ENCODE data around the gene RASSF6. TPM values are rescaled to one million over a fixed set of nuclear protein-coding genes. Genes with fewer than 3 reads are reported as not detected.

Gene RASSF6
- total and polyA plus RNA-seq, 2 of the 8 experiments (the other 6 are each of a cell fraction or from before 2014, with no cell fraction given), result 0.03 to 0.28 TPM

GRCh38 chr4:73586040-73586439 is 34.2 kb downstream of the RASSF6 start:
- no peak overlapping the region for H4K91ac ChIP-seq (replicated peaks; ENCODE audit: insufficient read length, low read length)
- no peaks in the 10 kb centered on the region for H3K79me1 ChIP-seq (ENCODE audit: low read depth, low read length)
- H3K23ac ChIP-seq (ENCODE audit: insufficient read length), result no peak overlapping the region
- no peak overlapping the region for H3K56ac ChIP-seq (replicated peaks; ENCODE audit: insufficient read length, low read depth, low read length)
- H2BK20ac ChIP-seq (ENCODE audit: low read length), result no peak overlapping the region
- H3K9me3 ChIP-seq (ENCODE audit: insufficient read depth in 2 of 2, low read depth in 1 of 2, low read length in 1 of 2), result no peaks in the 10 kb centered on the region
- H2AFZ ChIP-seq (ENCODE audit: low read length), result no peak overlapping the region
- no peak overlapping the region for H3K18ac ChIP-seq (ENCODE audit: extremely low read depth, low read length)
- H4K5ac ChIP-seq (ENCODE audit: insufficient read length, low read depth, low read length), result no peak overlapping the region
- no peak overlapping the region for H2BK12ac ChIP-seq (ENCODE audit: low read depth, low read length)
- no peaks in the 10 kb centered on the region for H4K20me1 ChIP-seq (replicated peaks in 1 of 2; ENCODE audit: control insufficient read depth in 1 of 2, insufficient read depth in 2 of 2, low read length in 2 of 2)
- H2BK15ac ChIP-seq (ENCODE audit: low read length), result no peak overlapping the region
- no peak for FAIRE-seq
- no peak overlapping the region for H2BK120ac ChIP-seq (replicated peaks; ENCODE audit: low read depth, low read length)
- POLR2A ChIA-PET (ENCODE audit: partially characterized antibody), result no interaction called here
- peaks cover 0 to 1% (median 0%) of the 10 kb centered on the region in 4 experiments; a peak in 1 of 7 replicates for H3K27me3 ChIP-seq (replicated peaks in 1 of 4; ENCODE audit: control insufficient read depth in 3 of 4, extremely low read depth in 1 of 4, insufficient read depth in 3 of 4, low read length in 3 of 4)
- WGBS, 2 experiments (ENCODE audit: extremely low coverage in 1 of 2, insufficient coverage in 1 of 2, insufficient read length in 1 of 2, insufficient replicate concordance in 2 of 2, low coverage in 1 of 2, low lambda C conversion rate in 2 of 2, missing lambda C conversion rate in 1 of 2), result 95% methylated on average over 1 of the region's 1 CpG; no CpG with 5 or more reads in 1 of the 2 experiments
- no peaks in the 10 kb centered on the region for H3K23me2 ChIP-seq (ENCODE audit: low read depth, low read length)
- H3K27ac ChIP-seq (ENCODE audit: low read depth, low read length), result no peak overlapping the region
- H2AK5ac ChIP-seq (ENCODE audit: low read depth, low read length), result no peak overlapping the region
- no peak overlapping the region for H3K4me3 ChIP-seq (ENCODE audit: extremely low read depth in 1 of 4, insufficient read depth in 2 of 4, low read depth in 3 of 4, low read length in 4 of 4)
- H3K79me2 ChIP-seq (ENCODE audit: control insufficient read depth in 1 of 2, insufficient read depth in 2 of 2, low read length in 2 of 2), result no peaks in the 10 kb centered on the region
- CTCF ChIA-PET (ENCODE audit: partially characterized antibody), result interaction anchor here (0.9 to 6.7 kb wide), 6 partner anchors 12 to 245 kb away, joined by 3 to 43 read pairs (median 6); no protein-coding TSS in a partner anchor
- no peak for DNase-seq (ENCODE audit: low read depth in 1 of 2, low spot score in 2 of 2)
- H3K4ac ChIP-seq (replicated peaks; ENCODE audit: insufficient read length, low read depth, low read length), result no peak overlapping the region
- H3K36me3 ChIP-seq (ENCODE audit: control insufficient read depth in 2 of 4, insufficient read depth in 4 of 4, low read length in 3 of 4), result no peaks in the 10 kb centered on the region
- H3K14ac ChIP-seq (ENCODE audit: insufficient read length), result no peak overlapping the region
- H3K4me2 ChIP-seq (ENCODE audit: insufficient read depth in 1 of 2, low read depth in 2 of 2, low read length in 2 of 2), result no peak overlapping the region
- no peak overlapping the region for H2BK5ac ChIP-seq (ENCODE audit: low read depth, low read length)
- no peak overlapping the region for H3K9ac ChIP-seq (replicated peaks in 1 of 4; ENCODE audit: extremely low read depth in 1 of 4, low read depth in 3 of 4, low read length in 3 of 4)
- no peak overlapping the region for H4K8ac ChIP-seq (ENCODE audit: extremely low read depth, insufficient read depth, low read length)
- H3K4me1 ChIP-seq (replicated peaks in 1 of 4; ENCODE audit: control insufficient read depth in 3 of 4, insufficient read depth in 4 of 4, low read length in 3 of 4), result peaks cover 0 to 11% (median 3%) of the 10 kb centered on the region in 4 experiments; a peak in 2 of 7 replicates
- TF ChIP-seq JUN (IDR thresholded peaks at IDR 0.05; ENCODE audit: low read depth, low read length), result no peak
- no peak for TF ChIP-seq CBX8 (IDR thresholded peaks at IDR 0.05; ENCODE audit: borderline replicate concordance, low read depth, low read length)
- TF ChIP-seq SIN3A (conservative IDR thresholded peaks at IDR 0.05 in 1 of 2, IDR thresholded peaks at IDR 0.05 in 1 of 2; ENCODE audit: low read depth in 1 of 2, low read length in 2 of 2), result no peak
- TF ChIP-seq SP4 (IDR thresholded peaks at IDR 0.05; ENCODE audit: low read length), result no peak
- no peak for TF ChIP-seq HDAC2 (IDR thresholded peaks at IDR 0.05; ENCODE audit: borderline replicate concordance in 1 of 2, low read depth in 2 of 2, low read length in 2 of 2)
- TF ChIP-seq HDAC6 (IDR thresholded peaks at IDR 0.05; ENCODE audit: low read depth, low read length), result no peak
- no peak for TF ChIP-seq RFX5 (IDR thresholded peaks at IDR 0.05; ENCODE audit: borderline replicate concordance, low read depth, low read length)
- TF ChIP-seq EP300 (IDR thresholded peaks at IDR 0.05; ENCODE audit: borderline replicate concordance in 1 of 2, low read depth in 2 of 2, low read length in 2 of 2), result no peak

Measured in H1 (cell line).